Progenitor cell of endocrine pancreas (in vitro differentiated cells): ENCODE data around the gene SPOCK1. TPM values are rescaled to one million over a fixed set of nuclear protein-coding genes. Genes with fewer than 3 reads are reported as not detected.

Experiments used
- DNase-seq: peaks from one replicate; pipeline ENCODE4 v3.0.0; 2021; ENCODE audit warnings: low spot score; ENCODE audit not compliant: unreplicated experiment
- H3K27ac Mint-ChIP-seq: 2 replicates; pipeline ENCODE4 v1.8.0; 2021; ENCODE audit warnings: mild to moderate bottlenecking, moderate library complexity, mixed read lengths
- H3K27me3 Mint-ChIP-seq: 2 replicates; pipeline ENCODE4 v1.8.0; 2021; ENCODE audit warnings: mixed read lengths
- H3K36me3 Mint-ChIP-seq: 2 replicates; pipeline ENCODE4 v1.8.0; 2022; ENCODE audit warnings: mixed read lengths; ENCODE audit not compliant: insufficient read depth
- H3K4me1 Mint-ChIP-seq: 2 replicates; pipeline ENCODE4 v1.8.0; 2021; ENCODE audit warnings: low read depth, mixed read lengths
- H3K4me3 Mint-ChIP-seq: 2 replicates; pipeline ENCODE4 v1.8.0; 2021; ENCODE audit warnings: low read depth, mild to moderate bottlenecking, moderate library complexity, mixed read lengths
- H3K9me3 Mint-ChIP-seq: 2 replicates; pipeline ENCODE4 v1.8.0; 2021; ENCODE audit warnings: low read depth, mixed read lengths
- CTCF ChIP-seq: fragments of 200-600 bp; sonication (generic); IDR thresholded peaks from one replicate; pipeline ENCODE4 v1.5.0; 2021; ENCODE audit warnings: antibody characterized with exemption, mild to moderate bottlenecking; ENCODE audit not compliant: unreplicated experiment
- total RNA-seq: library from RNA; stranded (reverse); gene quantifications from 2 replicates; pipeline ENCODE4 v1.2.1, GENCODE V29; 2021

SPOCK1 gene
- total RNA-seq, 1 donor from 2014 or later: 41.4 TPM

GRCh38 chr5:137207023-137207760, 291.9 kb downstream of the SPOCK1 start:
- no peak for DNase-seq
- TF ChIP-seq CTCF: no peak
- Mint-ChIP-seq H3K27ac (no peak overlapping the region), H3K36me3 (no peaks in the 10 kb centered on the region), H3K27me3 (peaks cover 46% of the 10 kb centered on the region), H3K4me3 (no peak overlapping the region), H3K4me1 (peaks cover 14% of the 10 kb centered on the region), H3K9me3 (no peaks in the 10 kb centered on the region)

- TF ChIP-seq CTCF: no peak
- peaks cover 10% of the 10 kb centered on the region for H3K4me1 Mint-ChIP-seq
- no peaks in the 10 kb centered on the region for H3K36me3 Mint-ChIP-seq
- no peak overlapping the region for H3K4me3 Mint-ChIP-seq
- H3K27ac Mint-ChIP-seq: no peak overlapping the region
- peaks cover 42% of the 10 kb centered on the region for H3K27me3 Mint-ChIP-seq
- no peak for DNase-seq
- no peaks in the 10 kb centered on the region for H3K9me3 Mint-ChIP-seq
Observed at GRCh38 chr5:137206030-137206715, 293.0 kb downstream of the SPOCK1 start.

- Mint-ChIP-seq H3K9me3 (no peaks in the 10 kb centered on the region), H3K4me1 (peaks cover 10% of the 10 kb centered on the region), H3K36me3 (no peaks in the 10 kb centered on the region), H3K27ac (no peak overlapping the region), H3K4me3 (no peak overlapping the region), H3K27me3 (peaks cover 36% of the 10 kb centered on the region)
- TF ChIP-seq CTCF: no peak
- no peak for DNase-seq
Observed at GRCh38 chr5:137205231-137206027, 293.7 kb downstream of the SPOCK1 start.

- no peaks in the 10 kb centered on the region for H3K36me3 Mint-ChIP-seq
- DNase-seq: no peak
- peaks cover 8% of the 10 kb centered on the region for H3K4me1 Mint-ChIP-seq
- H3K27ac Mint-ChIP-seq: no peak overlapping the region
- peaks cover 37% of the 10 kb centered on the region for H3K27me3 Mint-ChIP-seq
- no peak overlapping the region for H3K4me3 Mint-ChIP-seq
- no peaks in the 10 kb centered on the region for H3K9me3 Mint-ChIP-seq
- TF ChIP-seq CTCF: no peak
Observed at GRCh38 chr5:137203011-137203632, 296.0 kb downstream of the SPOCK1 start.

- Mint-ChIP-seq H3K27ac (no peak overlapping the region), H3K36me3 (no peaks in the 10 kb centered on the region), H3K4me1 (peaks cover 8% of the 10 kb centered on the region), H3K27me3 (peaks cover 31% of the 10 kb centered on the region), H3K9me3 (no peaks in the 10 kb centered on the region), H3K4me3 (no peak overlapping the region)
- no peak for TF ChIP-seq CTCF
- no peak for DNase-seq
Observed at GRCh38 chr5:137201876-137202275, 297.2 kb downstream of the SPOCK1 start.
